Sigmoid colon (tissue), 7 donors: Measurements from ENCODE around the gene PEX14. TPM values are rescaled to one million over a fixed set of nuclear protein-coding genes. Genes with fewer than 3 reads are reported as not detected.

Experiments used
- DNase-seq: peaks from one replicate; pipeline ENCODE4 v3.0.0-alpha.2; 2019
- H3K27ac ChIP-seq, 4 donors: fragments of 200-600 bp; sonication (generic); one replicate each; pipeline ENCODE4 v1.5.1; 2016 to 2019; ENCODE audit warnings: mild to moderate bottlenecking in 1 of 4
- H3K27me3 ChIP-seq, 3 donors: fragments of 200-600 bp; sonication (generic); one replicate each; pipeline ENCODE4 v1.5.1; 2019; ENCODE audit warnings: mild to moderate bottlenecking in 1 of 3
- H3K36me3 ChIP-seq, 4 donors: fragments of 200-600 bp; sonication (generic); one replicate each; pipeline ENCODE4 v1.5.1; 2016 to 2019
- H3K4me1 ChIP-seq, 4 donors: fragments of 200-600 bp; sonication (generic); one replicate each; pipeline ENCODE4 v1.5.1; 2017 to 2019
- H3K4me3 ChIP-seq, 4 donors: fragments of 200-600 bp; sonication (generic); one replicate each; pipeline ENCODE4 v1.5.1; 2017 to 2019; ENCODE audit warnings: mild to moderate bottlenecking in 2 of 4, moderate library complexity in 1 of 4
- H3K9me3 ChIP-seq, 4 donors: fragments of 200-600 bp in 3 of 4; sonication (generic) in 3 of 4; one replicate each; pipeline versions ENCODE4 v1.5.1 to v1.6.1; 2013 to 2019
- EP300 ChIP-seq, 4 donors: sonication (generic); formaldehyde crosslinking; IDR thresholded peaks; one replicate each; pipeline ENCODE4 v1.6.1; 2017; ENCODE audit warnings: antibody characterized with exemption in 4 of 4
- POLR2A ChIP-seq, 2 donors: fragments of 450-650 bp; IDR thresholded peaks; one replicate each; pipeline ENCODE4 v1.6.1; 2016; ENCODE audit warnings: antibody characterized with exemption in 2 of 2, mild to moderate bottlenecking in 2 of 2, moderate library complexity in 2 of 2
- POLR2AphosphoS5 ChIP-seq, 4 donors: sonication (generic); formaldehyde crosslinking; IDR thresholded peaks; one replicate each; pipeline ENCODE4 v1.6.1; 2017; ENCODE audit warnings: antibody characterized with exemption in 4 of 4
- WGBS, 2 donors: extraction: QIAGEN DNeasy Blood & Tissue Kit; methylation state at CpG; one replicate each; pipeline ENCODE4 v1.1.7; 2013; 5-methylcytosine and 5-hydroxymethylcytosine counted together
- intact Hi-C: fragments of 100-400 bp; cut with DNase I; formaldehyde crosslinking; loops from one replicate; pipeline ENCODE4 v1.15.1; 2023
- polyA plus RNA-seq, 3 donors: library from polyadenylated mRNA; stranded (reverse); fragments of 200-250 nt; gene quantifications; one replicate each; pipeline ENCODE4 v1.2.3, GENCODE V29; 2013
- total RNA-seq, 4 donors: library from RNA; depleted of rRNA; stranded (reverse); fragments of >200 nt; gene quantifications; one replicate each; pipeline ENCODE4 v1.1.0, GENCODE V29; 2016
- TF ChIP-seq, protein P1 (sequence below), 4 experiments: fragments of 450-650 bp in 3 of 4; fragments of 200-600 bp in 1 of 4; IDR thresholded peaks; one replicate each; pipeline ENCODE4 v1.5.1; 2016 to 2019; ENCODE audit warnings: antibody characterized with exemption in 4 of 4, mild to moderate bottlenecking in 3 of 4, moderate library complexity in 2 of 4
- donor health status: healthy with polysubstance abuse.
- donor health status: Bipolar disorder and iron deficiency.
- donor health status: healthy.

PEX14 gene
- total and polyA plus RNA-seq, 7 donors = 8.3 to 23.3 (median 14.4) TPM

DNA sequence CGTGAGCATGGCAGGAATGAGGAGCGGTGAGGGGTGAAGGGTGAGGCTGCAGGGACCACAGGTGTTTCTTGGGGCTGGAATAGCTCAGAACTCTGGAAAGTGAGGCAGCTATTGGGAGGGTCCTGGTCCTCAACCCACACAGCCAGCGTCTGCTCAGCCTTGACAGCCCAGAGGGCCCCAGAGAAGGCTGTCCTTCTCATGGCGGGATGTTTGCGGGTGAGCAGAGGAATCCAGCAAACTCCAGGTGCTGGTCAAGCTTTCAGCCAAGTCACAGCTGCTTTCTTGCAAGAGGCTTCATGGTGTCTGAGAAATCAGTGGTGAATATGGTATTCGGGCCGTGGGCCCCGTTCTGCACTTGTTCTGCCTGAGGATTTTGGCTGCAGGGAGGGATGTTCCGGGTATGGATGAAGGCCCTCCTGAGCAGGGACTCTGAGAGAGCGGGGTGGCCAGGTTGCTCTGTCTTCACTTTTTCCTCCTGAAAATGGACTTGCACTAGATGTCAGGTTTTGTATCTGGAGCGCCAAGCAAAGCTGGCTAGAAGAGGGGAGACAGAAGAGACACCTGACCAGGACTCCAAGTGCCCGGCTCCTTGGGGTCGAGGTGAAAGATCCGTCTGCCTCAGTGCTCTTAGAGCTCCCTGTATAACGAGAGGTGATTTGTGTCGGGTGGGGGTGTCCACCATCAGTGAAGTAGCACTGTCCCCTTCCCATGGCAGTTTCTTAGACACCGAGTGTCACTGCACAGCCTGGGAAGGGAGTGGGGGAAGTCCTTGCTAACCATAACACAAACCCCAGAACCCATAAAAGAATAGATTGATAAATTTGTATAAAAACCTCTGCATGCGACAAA lies 139.9 kb downstream of the PEX14 start:
- Histone ChIP-seq H3K27ac (no peak overlapping the region), H3K4me3 (no peak overlapping the region), H3K27me3 (no peaks in the 10 kb centered on the region), H3K9me3 (no peaks in the 10 kb centered on the region), H3K36me3 (no peaks in the 10 kb centered on the region), H3K4me1 (no peaks in the 10 kb centered on the region)
- TF ChIP-seq, protein P1, sequence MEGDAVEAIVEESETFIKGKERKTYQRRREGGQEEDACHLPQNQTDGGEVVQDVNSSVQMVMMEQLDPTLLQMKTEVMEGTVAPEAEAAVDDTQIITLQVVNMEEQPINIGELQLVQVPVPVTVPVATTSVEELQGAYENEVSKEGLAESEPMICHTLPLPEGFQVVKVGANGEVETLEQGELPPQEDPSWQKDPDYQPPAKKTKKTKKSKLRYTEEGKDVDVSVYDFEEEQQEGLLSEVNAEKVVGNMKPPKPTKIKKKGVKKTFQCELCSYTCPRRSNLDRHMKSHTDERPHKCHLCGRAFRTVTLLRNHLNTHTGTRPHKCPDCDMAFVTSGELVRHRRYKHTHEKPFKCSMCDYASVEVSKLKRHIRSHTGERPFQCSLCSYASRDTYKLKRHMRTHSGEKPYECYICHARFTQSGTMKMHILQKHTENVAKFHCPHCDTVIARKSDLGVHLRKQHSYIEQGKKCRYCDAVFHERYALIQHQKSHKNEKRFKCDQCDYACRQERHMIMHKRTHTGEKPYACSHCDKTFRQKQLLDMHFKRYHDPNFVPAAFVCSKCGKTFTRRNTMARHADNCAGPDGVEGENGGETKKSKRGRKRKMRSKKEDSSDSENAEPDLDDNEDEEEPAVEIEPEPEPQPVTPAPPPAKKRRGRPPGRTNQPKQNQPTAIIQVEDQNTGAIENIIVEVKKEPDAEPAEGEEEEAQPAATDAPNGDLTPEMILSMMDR (IDR thresholded peaks at IDR 0.05) = no peak
- no peak for TF ChIP-seq EP300 (IDR thresholded peaks at IDR 0.05)
- TF ChIP-seq POLR2AphosphoS5 (IDR thresholded peaks at IDR 0.05) = no peak
- no peak for TF ChIP-seq POLR2A (IDR thresholded peaks at IDR 0.05)
- peak; percentile 42 for DNase-seq
- intact Hi-C loops = no loop called here
- 95% methylated on average over 18 of the region's 18 CpGs for WGBS, 2 donors

DNA sequence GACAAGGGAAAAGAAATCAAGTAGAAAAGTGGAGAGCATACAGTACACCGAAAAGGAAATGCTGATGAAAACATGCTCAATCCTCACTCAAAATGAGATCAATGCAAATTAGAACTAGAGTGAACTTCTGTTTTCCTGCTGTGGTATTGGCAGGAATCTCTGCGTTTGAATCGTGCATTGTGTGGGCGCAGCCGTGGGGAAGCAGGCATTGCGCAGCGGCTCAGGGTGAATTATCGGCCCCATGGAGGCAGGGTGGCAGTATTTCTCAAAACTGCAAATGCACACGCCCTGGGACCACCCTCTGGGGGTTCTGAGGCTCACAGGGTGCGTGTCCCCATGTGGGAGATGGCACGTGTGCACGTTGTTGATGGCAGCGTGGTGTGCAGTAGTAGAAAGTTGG lies 140.6 kb downstream of the PEX14 start:
- Histone ChIP-seq H3K4me1 (no peaks in the 10 kb centered on the region), H3K27ac (no peak overlapping the region), H3K4me3 (no peak overlapping the region), H3K27me3 (no peaks in the 10 kb centered on the region), H3K9me3 (no peaks in the 10 kb centered on the region), H3K36me3 (no peaks in the 10 kb centered on the region)
- DNase-seq = peak; percentile 38
- intact Hi-C loops = no loop called here
- no peak for TF ChIP-seq EP300 (IDR thresholded peaks at IDR 0.05)
- WGBS, 2 donors = 92% methylated on average over 13 of the region's 13 CpGs

DNA sequence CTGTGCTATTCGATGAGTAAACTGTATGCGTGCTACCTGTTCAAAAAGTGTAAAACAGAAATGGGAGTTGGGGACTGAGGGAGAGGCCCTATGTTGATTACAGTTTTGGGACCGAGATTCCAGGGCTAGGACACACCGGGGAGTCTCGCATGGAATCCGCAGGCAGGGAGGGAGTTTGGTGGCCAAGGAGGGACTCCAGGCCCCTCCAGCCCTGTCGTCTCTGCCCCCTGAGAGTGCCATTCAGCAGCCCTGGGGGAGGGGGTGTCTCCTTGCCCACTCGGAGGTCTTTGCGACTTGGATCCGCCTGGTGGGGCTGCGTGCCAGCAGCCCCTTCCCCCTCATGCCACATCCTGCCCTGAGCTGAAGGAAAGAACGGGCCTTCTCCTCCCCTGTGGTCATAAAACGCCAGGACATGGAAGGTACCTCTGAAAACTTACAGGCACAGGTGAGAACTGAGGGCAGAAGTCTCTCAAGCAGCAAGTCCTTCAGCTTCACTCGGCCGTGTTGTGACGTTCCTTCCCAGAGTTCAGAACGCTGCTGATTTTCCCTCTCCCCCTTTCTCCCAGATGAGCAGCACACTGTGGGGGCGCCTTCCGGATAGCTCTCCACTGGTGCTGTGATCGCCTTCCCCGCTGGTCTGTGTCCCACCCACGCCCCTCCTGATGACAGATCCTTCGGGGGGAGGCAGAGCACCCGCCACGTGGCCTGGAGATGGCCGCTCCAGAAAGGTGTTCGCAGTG lies 141.4 kb downstream of the PEX14 start:
- Histone ChIP-seq H3K4me3 (no peak overlapping the region), H3K27ac (no peak overlapping the region), H3K9me3 (no peaks in the 10 kb centered on the region), H3K36me3 (no peaks in the 10 kb centered on the region), H3K4me1 (no peaks in the 10 kb centered on the region), H3K27me3 (no peaks in the 10 kb centered on the region)
- TF ChIP-seq, protein P1 (IDR thresholded peaks at IDR 0.05) = no peak
- no peak for TF ChIP-seq POLR2AphosphoS5 (IDR thresholded peaks at IDR 0.05)
- TF ChIP-seq EP300 (IDR thresholded peaks at IDR 0.05) = no peak
- intact Hi-C loops = no loop called here
- DNase-seq = peak; percentile 51
- 95 to 96% methylated on average over 27 of the region's 27 CpGs for WGBS, 2 donors

DNA sequence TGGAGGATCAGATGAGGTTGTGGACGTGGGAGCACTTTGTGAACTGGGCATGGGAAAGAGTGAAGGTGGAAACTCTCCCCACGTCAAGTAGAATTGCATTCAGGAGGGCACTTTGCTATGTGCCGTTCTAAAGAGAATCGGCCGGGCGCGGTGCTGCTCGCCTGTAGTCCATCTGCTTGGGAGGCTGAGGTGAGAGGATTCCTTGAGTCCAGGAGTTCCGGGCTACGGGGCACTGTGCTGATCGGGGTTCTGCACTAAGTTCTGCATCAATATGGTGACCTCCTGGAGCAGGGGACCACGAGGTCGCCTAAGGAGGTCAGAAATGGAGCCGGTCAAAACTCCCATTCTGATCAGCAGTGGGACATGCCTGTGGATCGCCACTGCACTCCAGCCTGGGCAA lies 141.9 kb downstream of the PEX14 start:
- peak; percentile 35 for DNase-seq
- intact Hi-C loops = no loop called here
- 95% methylated on average over 15 of the region's 15 CpGs for WGBS, 2 donors

DNA sequence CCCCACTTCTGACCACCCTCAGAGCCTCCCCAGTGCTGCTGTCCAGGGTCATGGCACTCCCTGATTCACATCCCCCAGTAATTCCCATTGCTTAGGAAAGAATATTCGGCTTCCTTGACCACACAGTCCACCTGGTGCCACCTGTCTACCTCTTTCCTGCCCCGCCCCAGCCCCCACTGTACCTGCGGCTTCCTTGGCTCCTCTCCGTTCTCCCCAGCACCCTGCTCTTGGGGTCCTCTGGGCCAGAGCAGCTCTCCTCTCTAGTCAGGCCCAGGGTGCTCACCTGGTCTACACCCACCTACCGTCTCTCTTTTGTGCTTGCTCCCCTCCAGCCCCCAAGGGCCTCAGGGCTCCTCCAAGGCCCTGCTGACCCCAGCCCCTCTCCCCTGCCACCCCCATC lies 142.6 kb downstream of the PEX14 start:
- WGBS, 2 donors = 93 to 94% methylated on average over 5 of the region's 5 CpGs
- Histone ChIP-seq H3K9me3 (no peaks in the 10 kb centered on the region), H3K4me3 (no peak overlapping the region), H3K27me3 (no peaks in the 10 kb centered on the region), H3K36me3 (no peaks in the 10 kb centered on the region), H3K27ac (no peak overlapping the region), H3K4me1 (no peaks in the 10 kb centered on the region)
- TF ChIP-seq POLR2A (IDR thresholded peaks at IDR 0.05) (no peak), EP300 (IDR thresholded peaks at IDR 0.05) (no peak), POLR2AphosphoS5 (IDR thresholded peaks at IDR 0.05) (no peak)
- TF ChIP-seq, protein P1 (IDR thresholded peaks at IDR 0.05) = no peak
- no peak for DNase-seq
- intact Hi-C loops = no loop called here

More for the DNA sequence above, 141.9 kb downstream of the PEX14 start:
- Histone ChIP-seq H3K9me3 (no peaks in the 10 kb centered on the region), H3K4me1 (no peaks in the 10 kb centered on the region), H3K27ac (no peak overlapping the region), H3K27me3 (no peaks in the 10 kb centered on the region), H3K4me3 (no peak overlapping the region), H3K36me3 (no peaks in the 10 kb centered on the region)
- TF ChIP-seq EP300 (IDR thresholded peaks at IDR 0.05) (no peak), POLR2AphosphoS5 (IDR thresholded peaks at IDR 0.05) (no peak)
